ENCODE measurements around the gene SOHLH1.

The SOHLH1 gene

DNA sequence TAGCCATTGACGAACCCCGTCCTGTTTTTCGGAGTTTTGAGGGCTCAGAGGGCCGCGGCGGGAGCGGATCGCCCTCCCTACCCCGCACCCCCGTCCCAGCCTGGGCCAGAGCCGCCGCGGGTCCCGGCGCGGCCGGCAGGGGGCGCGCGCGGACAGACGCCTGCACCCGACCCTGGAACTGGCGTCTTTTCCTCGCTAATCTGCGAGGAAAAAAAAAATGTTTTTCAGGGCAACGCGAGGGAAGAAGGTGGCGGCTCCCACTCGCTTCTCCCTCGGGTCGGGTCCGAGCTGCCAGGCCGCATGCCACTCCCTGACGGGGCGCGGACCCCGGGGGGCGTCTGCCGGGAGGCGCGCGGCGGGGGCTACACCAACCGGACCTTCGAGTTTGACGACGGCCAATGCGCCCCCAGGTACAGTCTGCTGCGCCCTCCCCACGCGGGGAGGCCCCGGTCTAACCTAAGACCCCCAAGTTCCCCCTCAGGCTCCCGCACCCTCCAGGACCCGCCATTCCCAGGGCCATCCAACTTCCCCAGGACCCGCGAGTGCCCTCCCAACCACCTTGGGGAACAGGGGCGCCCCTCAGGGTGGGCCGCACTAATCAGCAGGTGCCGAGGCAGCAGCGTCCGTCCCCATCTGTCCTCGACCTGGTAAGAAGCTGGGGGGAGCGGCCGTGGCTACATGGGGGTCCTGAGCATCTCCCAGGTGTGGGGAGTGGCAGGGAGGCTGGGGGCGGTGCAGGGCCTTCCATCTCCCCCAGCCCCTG lies 2.9 kb upstream of the SOHLH1 start, which contains the start of gene KCNT1:
Gene KCNT1, plus strand, starts transcription at position 227 of the 763 bp plus-strand sequence. Its CDS starts 74 bp downstream, at position 301.
- peak in 4 of 14 donors; percentile 10 to 52 (median 14) for DNase-seq

DNA sequence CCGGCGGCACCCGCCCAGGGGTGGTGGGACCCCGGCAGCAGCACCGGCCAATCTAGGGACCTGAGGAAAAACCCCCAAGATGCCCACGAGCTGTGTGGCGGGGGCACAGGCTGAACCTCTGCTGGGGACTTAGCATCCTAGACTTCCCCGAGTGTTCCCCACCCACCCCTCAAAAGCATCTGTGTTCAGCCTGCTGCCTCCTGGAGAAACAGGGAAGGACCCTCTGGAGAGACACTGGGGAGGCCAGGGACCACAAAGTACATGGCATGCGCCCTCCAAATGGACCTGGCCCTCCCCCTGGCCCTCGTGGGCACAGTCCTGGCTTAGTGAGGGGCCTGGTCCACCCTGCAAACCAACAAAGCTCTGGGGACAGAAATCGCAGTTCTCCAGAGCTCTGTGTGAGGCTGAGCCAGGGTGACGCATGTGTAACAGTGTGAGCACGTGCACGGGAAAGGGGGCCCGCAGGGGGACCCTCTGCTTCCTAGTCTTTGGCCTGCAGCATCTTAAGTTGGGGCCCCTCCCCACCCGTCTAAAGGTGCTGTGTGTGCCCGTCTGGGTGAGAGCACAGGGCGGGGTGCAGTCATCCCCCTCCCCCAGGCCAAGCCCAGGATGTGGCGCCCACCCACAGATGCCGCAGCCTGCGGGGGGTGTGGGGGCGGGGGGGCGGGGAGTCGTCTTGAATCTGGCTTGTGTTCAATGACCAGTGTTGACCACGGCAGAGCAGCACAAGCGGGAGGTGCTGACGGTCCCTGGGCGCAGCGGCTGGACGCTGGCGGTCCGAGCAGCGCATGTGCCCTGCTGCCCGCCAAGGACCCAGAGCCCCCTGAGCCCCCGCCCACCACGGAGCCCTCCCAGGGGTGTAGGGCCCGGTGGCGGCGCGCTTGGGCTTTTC lies 2.0 kb upstream of the SOHLH1 start:
- DNase-seq: no peak

DNA sequence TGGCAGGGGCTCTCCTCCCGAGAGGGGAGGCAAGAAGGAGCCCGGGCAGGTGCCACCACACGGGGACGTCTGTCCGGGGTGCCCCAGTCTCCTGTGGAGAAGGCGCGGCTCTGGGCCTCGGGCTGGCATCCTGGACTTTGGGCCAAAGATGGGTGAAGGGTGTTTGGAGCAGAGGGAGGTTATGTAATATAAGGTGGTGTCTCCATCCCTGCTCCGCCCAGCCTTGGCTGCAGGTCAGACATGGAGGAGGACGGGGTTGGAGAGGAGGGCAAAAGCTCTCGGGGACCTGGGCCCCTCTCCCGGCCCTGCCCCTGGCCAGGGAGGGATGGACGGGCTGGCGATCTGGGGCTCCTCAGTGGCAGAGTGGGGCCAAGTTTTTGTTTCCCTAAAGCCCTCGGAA lies 1.2 kb upstream of the SOHLH1 start:
- DNase-seq: no peak

DNA sequence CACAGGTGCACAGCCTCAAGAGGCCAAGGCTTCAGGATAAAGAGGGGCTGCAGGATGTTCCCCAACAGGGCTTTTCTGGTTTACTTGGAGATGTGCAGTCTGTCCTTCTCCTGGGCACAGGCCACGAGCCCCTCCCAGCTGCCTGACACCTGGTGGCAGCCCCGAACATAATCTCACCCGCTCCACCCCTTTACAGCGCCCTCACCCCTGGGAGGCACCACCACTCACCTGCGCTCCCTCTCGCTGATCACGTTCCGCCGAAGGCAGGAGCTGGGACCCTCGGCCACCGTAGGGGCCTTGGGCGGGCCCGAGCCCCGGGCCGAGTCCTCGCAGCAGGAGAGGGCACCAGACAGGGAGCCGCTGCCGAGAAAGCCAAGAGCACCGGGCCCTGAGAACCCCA lies 514 bp downstream of the SOHLH1 start:
- no peak for DNase-seq

DNA sequence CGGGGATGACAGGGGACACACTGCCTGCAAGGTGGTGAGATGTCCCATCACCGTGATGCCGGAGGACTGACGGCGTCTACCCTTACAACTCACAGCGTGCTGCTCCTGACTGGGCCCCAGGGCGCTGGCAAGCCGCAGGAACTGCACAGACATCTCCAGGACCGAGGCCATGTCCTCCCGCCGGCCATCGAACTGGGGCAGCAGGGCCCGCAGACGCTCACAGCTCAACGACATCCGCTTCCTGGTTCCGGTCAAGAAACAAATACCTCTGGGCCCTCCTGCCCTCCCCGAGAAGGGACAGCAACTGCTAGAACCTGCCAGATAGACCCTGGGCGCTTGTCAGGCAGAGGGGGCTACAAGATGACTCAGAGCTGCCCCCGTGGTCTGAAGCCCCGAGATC lies 1.0 kb downstream of the SOHLH1 start:
- no peak for DNase-seq

DNA sequence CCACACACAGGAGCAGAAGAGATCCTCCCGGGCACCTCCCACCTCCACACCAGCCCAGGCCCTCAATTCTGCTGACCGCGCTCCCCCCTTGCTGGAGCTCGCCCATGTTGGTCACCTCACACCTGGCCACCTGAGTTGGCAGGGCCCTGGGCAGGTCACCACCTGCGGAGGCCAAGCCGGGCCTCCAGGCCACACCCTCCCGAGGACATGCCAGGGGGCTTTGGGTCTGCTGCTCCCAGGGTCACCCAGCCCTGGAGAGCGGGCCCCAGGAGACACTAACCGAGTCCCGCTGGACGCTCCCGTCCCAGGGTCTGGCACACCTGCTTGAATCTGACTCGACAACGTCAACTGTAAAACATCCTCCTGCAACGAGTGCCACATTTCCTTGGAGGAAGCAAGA lies 2.1 kb downstream of the SOHLH1 start:
- no peak for DNase-seq

DNA sequence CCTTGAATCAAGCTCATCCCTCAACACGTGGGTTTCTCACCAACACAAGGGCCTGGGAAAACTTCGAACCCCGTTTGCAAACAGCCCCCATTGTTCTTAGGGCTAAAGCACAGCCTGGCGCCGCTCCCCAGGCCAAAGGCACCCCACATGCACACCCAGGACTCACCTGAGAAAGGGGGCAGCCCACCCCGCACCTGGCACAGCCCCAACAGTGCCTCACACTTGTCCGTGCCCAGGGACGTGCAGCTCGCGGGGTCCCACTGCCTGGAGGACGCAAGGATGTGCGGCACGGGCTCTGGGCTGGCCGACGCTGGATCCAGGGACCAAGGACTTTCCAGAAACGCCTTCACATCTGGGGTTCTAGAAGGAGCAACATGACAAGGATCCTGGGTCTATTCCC lies 2.8 kb downstream of the SOHLH1 start:
- no peak for DNase-seq

DNA sequence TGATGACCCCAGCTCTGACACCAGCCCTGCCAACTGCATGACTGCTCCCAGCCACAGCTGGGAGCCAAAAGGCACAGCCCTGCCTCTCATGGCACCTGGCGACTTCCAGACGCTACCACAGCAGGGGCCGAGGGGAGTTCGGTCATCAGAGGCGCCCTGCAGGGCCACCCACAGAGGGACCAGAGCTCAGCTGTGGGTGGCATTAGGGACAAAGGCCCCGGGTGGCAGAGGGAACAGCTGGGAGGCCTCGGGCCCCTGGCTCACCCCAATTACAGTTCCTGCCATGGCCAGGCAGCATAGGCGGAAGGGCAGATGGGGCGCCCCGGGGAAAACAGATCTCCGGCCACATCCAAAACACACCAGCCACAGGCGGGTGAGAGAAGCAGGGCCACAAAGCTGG lies 3.6 kb downstream of the SOHLH1 start:
- no peak for DNase-seq

DNA sequence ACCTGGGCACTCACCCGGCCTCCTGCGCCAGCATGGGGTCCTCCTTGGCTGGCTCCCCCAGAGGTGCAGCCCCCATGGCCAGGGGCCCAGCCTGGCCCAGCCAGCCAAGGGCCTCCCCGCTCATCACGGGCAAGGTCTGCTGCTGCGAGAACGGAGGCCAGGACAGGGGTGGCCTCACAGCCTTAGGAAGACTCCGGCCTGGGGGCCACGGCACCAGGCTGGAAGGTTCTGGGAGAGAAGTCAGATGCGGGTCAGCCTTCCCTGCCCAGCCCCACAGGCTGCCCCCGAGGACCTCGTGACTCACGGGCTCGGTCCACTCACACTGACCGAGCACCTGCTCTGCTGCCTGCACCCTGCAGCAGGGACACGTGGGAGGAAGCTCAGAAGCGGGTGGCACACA lies 4.2 kb downstream of the SOHLH1 start:
- DNase-seq: no peak

DNA sequence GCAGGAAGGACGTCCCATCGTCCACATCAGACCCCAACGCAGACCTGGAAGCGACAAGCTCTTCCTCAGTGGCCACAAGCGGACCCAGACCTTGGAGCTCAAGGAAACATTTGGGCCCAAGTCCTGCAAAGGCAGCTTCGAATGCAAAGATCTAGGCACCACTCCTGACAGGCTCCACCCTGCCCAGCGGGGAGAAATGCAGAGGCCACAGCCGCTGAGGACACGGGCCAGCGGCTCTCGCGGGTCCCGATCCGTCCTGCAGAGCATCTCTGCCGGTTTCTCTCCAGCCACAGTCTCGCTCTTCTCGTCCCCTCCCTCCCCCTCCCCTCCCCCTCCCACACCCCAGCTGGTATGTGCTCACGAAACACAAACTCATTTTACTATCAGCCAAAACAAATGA lies 4.9 kb downstream of the SOHLH1 start:
- DNase-seq: no peak

DNA sequence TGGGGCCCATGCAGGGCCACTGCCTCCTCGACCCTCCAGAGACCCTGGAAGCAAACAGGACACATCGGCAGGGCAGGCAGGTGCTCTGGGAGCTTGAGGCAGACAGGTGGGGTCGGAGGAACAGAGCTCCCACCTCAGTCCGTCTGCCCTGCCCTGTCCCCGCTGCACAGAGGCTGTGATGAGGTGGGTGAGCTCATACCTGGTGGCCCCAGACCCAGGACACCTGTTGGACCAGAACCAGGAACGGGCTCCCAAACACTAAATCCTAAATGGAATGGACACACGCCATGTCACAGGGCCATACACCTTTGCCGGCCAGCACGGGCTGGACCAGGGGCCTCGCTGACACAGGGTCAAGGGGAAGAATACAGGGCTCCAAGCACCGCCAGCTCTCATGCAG lies 5.5 kb downstream of the SOHLH1 start:
- DNase-seq: no peak

DNA sequence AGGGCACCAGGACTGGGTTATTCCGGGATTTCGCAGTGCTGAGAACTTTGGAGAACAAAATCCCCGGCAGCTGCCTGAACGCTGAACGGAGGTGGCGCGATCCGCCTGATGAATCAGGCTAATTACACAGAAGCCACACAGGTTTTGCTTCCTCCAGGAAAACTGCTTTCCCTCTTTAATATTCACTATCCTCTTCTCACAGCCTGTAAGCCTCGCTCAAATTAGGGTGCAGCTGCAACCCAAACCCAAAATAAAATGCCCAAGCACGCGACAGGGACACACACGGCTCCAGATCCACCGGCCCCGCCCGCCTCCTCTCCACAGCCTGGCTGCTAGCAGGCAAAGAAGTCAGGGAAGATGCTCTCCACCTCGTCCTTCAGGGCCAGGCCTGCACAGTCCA lies 6.0 kb downstream of the SOHLH1 start:
- DNase-seq: no peak

DNA sequence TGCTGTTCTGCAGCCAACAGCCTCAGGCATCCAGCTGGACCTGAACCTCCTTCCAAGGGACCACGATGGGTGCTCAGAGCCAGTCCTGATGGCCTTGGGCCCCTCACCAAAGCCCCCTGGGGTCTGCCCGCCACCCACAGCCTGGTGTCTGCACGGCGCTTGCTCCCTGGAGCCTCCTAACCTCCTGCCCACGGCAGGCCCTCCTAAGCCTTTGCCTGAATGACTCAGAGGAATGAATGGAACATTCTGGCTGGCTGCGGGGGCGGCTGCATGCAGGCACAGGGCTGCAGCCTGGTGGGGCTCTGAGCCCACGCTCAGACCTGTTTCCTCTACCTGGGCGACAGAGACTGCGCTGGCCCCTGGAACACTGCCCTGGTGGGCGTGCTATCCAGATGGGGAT lies 6.9 kb downstream of the SOHLH1 start:
- no peak for DNase-seq

DNA sequence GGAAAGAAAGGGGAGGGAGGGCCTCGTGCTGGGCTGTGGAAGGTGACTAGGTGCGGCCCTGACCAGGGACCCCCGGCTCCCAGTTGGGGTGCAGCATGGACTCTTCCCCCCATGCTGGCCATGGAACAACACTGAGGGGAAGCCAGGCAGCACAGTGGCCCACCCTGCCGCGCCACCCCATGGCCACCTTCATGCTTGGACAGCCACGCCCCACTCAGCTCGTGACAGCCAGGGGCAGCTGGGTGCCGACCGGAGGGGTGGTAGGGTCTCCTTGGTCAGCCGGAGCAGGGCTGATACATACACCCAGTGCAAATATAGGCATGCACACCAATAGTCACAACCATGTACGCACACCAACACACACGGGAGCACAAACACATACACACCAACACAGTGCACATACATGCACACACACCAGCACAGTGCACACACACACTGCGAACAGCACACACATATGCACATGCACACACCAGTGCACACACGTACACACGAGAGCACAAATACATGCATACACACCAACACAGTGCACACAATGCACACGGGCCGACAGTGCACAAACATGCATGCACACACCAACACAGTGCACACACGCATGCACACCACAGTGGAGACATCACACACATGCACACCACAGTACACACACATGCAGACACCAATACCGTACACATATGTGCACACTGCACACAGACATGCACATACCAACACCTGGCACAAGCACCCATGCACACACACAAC lies 8.3 kb downstream of the SOHLH1 start:
- DNase-seq: no peak

DNA sequence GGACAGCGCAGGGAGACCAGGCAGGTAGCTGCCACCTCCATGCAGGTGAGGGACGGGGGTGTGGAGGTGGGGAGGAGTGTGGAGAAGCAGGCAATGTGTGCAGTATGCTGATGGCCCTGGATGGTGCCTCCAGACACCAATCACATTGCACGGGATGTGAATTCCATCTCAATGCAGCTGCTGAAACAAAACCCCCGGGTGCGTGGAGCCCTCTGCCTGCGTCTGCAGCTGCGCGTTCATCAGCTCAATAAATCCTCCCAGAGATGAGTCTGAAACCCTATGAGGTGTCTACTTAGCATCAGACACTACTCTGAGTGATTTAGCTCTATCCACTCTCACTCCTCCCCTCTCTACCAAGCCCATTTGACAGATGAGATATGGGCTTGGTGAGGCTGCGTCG lies 10.3 kb downstream of the SOHLH1 start:
- no peak for DNase-seq

DNA sequence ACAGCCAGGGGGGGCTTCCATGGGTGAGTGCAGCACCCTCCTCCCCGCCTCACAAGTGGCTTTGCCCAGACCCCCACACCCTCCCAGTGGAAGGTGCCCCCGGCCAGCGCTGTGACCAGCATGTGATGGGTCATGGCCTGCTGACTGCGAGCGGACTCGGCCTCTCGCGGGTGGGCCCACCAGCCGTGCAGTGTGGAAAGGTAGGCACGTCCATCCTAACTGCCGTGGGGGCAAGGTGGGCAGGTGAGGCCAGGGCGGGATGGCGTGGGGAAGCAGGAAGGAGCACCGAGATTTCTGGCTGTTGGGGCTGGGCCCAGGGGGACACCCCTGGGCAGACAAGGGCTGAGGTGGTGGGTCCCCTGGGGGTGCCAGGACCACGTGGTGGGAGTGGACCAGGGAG lies 12.1 kb downstream of the SOHLH1 start:
- DNase-seq: no peak

DNA sequence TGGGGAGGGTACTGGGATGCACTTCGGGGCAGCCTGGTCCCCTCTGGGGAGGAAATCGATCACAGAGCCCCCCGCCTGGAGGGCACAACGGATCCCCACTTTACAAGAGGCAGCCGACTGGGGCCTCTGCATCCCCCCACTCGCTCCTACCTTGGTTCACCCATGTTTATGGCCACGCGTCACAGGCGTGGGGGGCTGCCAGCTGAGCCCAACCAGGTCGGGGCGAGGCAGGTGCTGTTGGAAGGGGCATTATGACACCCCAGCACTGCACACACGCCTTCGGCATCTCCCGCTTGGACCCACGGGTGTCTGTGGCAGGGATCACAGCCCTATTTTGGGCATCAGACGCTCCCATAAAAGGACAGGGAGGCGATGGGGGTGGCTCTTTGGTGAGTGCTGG lies 14.6 kb downstream of the SOHLH1 start:
- no peak for DNase-seq

DNA sequence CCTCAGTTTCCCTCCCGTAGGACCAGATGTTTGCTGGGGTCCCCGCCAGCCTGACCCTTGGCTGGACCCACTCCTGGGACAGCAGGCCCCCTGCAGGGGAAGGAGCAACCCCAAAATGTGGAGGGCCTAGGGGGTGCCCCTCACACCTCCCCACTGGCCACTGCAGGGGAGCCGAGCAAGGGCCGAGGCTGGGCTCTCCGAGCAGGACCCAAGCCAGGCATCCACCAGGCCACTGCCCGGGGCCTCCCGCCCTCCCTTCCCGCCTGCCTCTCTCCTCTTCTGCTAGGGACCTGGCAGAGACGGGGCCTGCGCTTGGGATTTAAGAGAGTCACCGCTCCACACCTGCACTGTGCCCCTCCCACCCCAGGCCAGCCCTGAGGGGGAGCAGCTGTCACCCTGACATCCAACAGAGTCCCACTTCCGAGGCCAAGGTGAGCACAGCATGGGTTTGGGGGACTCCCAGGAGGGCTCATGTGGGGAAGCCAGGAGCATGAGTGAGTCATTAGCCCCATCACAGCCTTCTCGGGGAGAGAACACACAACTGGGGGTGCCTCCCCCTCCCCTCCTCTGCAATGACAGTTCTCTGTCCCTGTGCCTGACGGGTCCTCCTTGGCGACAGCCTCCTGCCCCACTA lies 15.8 kb downstream of the SOHLH1 start:
- DNase-seq: no peak

DNA sequence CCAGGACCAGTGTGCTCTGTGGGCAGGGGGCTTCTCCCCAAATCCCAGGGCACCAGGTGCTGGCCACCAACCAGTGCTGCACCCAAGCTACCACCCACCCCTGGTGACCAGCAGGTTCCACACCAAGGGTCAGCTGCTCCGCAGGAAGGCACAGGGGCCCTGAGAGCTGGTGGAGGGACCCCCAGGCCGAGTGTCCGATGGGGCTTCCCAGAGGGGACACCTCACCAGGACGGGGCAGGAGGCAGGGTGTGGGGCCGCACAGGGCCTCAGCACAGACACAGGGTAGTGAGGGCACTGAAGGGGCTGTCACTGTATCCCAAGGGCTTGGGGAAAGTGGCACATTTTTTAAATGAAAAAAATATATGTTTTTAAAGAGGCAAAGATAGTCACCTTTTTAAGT lies 18.1 kb downstream of the SOHLH1 start:
- no peak for DNase-seq

DNA sequence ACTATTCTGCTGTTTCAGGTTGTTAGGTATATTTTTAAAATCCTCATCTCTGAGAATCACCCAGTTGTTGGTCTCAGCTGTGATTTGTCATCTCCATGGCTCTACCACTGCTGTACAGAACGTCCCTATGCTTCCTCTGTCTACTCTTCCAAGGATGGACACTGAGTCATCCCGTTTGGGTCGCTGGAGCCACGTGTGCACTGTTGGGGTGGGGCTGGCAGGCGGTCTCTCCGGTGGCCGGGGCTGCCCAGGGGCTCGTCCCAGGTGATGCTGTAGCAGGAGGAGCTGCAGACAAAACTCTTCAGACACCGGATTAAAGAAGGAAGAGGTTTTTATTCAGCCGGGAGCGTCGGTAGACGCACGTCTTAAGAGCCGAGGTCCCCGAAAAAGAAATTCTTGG lies 19.2 kb downstream of the SOHLH1 start:
- DNase-seq: no peak

DNA sequence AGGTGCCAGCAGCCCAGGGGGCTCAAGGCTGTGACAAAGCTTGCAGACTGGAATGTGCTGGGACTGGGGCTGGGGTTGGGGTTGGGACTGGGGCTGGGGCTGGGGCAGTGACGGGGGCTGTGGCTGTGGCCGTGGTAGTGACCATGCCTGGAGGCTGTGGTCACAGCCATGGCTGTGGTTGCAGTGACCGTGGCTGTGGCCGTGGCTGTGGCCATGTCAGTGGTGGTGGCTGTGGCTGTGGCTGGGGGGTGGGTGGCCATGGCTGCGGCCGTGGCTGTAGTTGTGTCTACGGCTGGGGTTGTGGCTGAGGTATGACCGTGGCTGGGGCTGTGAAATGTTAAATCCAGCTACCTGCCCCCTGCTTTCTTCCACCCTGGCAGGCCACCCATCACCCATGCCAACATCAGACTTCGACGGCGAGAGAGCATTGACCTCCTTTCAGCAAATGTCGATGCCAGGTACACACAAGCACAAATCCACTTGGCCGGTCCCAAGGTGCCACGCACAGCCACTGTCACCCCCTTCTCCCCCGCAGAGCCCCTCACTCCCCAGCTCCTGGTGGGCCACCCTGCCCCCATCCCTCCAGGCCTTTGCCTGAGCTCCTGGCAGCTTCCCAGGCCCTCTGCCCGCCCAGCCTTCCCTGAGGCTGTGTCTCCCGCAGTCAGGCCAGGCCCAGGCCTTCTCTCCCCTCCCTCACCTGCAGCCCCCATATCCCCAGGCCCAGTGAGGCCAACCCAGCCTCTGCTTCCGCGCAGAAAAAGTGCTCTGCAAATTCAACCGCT lies 20.9 kb downstream of the SOHLH1 start:
- DNase-seq: no peak

DNA sequence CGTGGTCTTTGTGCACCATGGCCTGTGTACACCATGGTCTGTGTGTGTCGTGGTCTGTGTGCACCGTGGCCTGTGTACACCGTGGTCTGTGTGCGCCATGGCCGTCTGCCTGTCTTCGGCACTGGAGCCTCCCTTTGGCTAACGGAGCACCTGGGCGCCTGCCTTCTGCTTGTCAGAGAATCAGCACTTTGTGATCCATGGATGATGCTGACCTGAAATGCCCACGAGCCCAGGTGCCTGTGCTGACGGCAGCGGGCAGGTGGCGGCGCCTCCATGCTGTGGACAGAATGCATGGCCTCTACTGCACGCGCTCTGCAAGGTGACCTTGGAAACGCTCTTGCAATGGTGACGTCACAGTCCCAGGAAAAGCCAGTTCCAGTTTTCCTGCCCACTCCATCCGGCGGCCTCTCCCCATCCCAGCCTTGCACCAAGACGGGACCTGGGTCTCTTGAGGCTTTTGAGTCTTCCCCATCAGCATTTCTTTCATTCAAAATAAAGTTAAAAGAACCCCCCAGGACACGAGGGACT lies 21.6 kb downstream of the SOHLH1 start:
- no peak for DNase-seq

All from C1 segment of cervical spinal cord (tissue), 14 donors.